ENCODE results near the gene NOS3. TPM values are rescaled to one million over a fixed set of nuclear protein-coding genes. Genes with fewer than 3 reads are reported as not detected.
"Not testable (repeated sequence)": the region's sequence is repeated elsewhere in the genome, so short reads cannot be mapped to it uniquely, and the experiment has no call there.

NOS3 gene
- total and polyA plus RNA-seq, 4 experiments from 2014 or later, result 4.0 to 14.9 (median 5.6) TPM

GRCh38 chr7:151011097-151011409, 20.2 kb downstream of the NOS3 start:
- no peak for DNase-seq
- no peaks in the 10 kb centered on the region for H3K36me3 ChIP-seq (ENCODE audit: insufficient read depth, low read length)
- H3K27ac Mint-ChIP-seq, result peak overlapping the region; percentile 91 to 99 (median 97)
- peak overlapping the region; percentile 68 to 89 (median 75) for H3K4me3 Mint-ChIP-seq
- H3K9me3 ChIP-seq (ENCODE audit: control insufficient read depth in 1 of 2, low read length in 2 of 2), result no peaks in the 10 kb centered on the region
- H3K4me3 ChIP-seq (ENCODE audit: low read length in 2 of 2), result peak overlapping the region; percentile 6 to 65
- no peaks in the 10 kb centered on the region for H3K27me3 Mint-ChIP-seq
- ChIA-PET CTCF (ENCODE audit: partially characterized antibody) (interaction anchor here (1.0 to 9.1 kb wide), 15 partner anchors 7 to 101 kb away, joined by 3 to 93 read pairs (median 7); partner anchors contain the start of genes ABCB8, ATG9B and NOS3), POLR2A (ENCODE audit: partially characterized antibody) (interaction anchor here (0.7 to 13.0 kb wide), 15 partner anchors 8 to 1133 kb away, joined by 3 to 182 read pairs (median 7); partner anchors contain the start of genes ABCB8, FASTK, NOS3 and TMUB1)
- H3K9me3 Mint-ChIP-seq, result peaks cover 0 to 2% (median 0%) of the 10 kb centered on the region in 8 donors
- no peaks in the 10 kb centered on the region for H3K27me3 ChIP-seq (ENCODE audit: insufficient read depth, low read length)
- peaks cover 97% of the 10 kb centered on the region for H3K4me1 ChIP-seq (ENCODE audit: insufficient read depth, low read length)
- peaks cover 1 to 5% of the 10 kb centered on the region in 2 donors for H3K36me3 Mint-ChIP-seq
- peaks cover 53 to 94% (median 74%) of the 10 kb centered on the region in 4 donors for H3K4me1 Mint-ChIP-seq
- peak overlapping the region; percentile 69 for H3K27ac ChIP-seq (ENCODE audit: low read depth, low read length)
- intact Hi-C loops (cut with micrococcal nuclease), result loop anchor here (10.0 kb wide), 1 partner anchor 334 kb away; the partner anchor contains the start of gene NUB1

DNA sequence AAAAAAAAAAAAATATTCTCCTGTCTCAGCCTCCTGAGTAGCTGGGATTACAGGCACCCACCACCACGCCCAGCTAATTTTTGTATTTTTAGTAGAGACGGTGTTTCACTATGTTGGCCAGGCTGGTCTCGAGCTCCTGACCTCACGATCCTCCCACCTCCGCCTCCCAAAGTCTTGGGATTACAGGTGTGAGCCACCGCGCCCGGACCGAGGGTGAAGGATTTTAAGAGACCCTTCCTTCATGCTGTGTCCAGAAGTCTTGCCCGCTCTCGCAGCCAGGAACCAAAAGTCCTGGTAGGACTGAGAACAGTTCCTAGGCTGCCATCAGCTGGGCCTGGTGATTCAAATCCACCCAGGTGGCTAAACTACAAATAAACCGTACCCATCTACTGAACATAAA, 20.8 kb downstream of the NOS3 start:
- intact Hi-C loops (cut with micrococcal nuclease), result loop anchor here (10.0 kb wide), 1 partner anchor 333 kb away; the partner anchor contains the start of gene NUB1
- peak overlapping the region; percentile 97 to 100 (median 99) for H3K27ac Mint-ChIP-seq
- ChIA-PET POLR2A (ENCODE audit: partially characterized antibody) (interaction anchor here (0.7 to 13.0 kb wide), 12 partner anchors 7 to 1133 kb away, joined by 3 to 182 read pairs (median 11); partner anchors contain the start of genes ABCB8, FASTK, NOS3 and TMUB1), CTCF (ENCODE audit: partially characterized antibody) (interaction anchor here (1.1 to 9.1 kb wide), 12 partner anchors 6 to 100 kb away, joined by 3 to 93 read pairs (median 14); partner anchors contain the start of genes ABCB8, ATG9B and NOS3)
- H3K4me3 ChIP-seq (ENCODE audit: low read length in 2 of 2); H3K9me3 ChIP-seq (ENCODE audit: control insufficient read depth in 1 of 2, low read length in 2 of 2); DNase-seq; H3K27me3 Mint-ChIP-seq; H3K9me3 Mint-ChIP-seq; H3K36me3 ChIP-seq (ENCODE audit: insufficient read depth, low read length); H3K27me3 ChIP-seq (ENCODE audit: insufficient read depth, low read length); H3K36me3 Mint-ChIP-seq: not testable (repeated sequence)
- H3K4me3 Mint-ChIP-seq, result peak overlapping the region in 7 of 8 donors; percentile 1 to 86 (median 65)
- peak overlapping the region; percentile 96 for H3K27ac ChIP-seq (ENCODE audit: low read depth, low read length)
- peaks cover 99% of the 10 kb centered on the region for H3K4me1 ChIP-seq (ENCODE audit: insufficient read depth, low read length)
- peaks cover 56 to 94% (median 77%) of the 10 kb centered on the region in 4 donors for H3K4me1 Mint-ChIP-seq

DNA sequence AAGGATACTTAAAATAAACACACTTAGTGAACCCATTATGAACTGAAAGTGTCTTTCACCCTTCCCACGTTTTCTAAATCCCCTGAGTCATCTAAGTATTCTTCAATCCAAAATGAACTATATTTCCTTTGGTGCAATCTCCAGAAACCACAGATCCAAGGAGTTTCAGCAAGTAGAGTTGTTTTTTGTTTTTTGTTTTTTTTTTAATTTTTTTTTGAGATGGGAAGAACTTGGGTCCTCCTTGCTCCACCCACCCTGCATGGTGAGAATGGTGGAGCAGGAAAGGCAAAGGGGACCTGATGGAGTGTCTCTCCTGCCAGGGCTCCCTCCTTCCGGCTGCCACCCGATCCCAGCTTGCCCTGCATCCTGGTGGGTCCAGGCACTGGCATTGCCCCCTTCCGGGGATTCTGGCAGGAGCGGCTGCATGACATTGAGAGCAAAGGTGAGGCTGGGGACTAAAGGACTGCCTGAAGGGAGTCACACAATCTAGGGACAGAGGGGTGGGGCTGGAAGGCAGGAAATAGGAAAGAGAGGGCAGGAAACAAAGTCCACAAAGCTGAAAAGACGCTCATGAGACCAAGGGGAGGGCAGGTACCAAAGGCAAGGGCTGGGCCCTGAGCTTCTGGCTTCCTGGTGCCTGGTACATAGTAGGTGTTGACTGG, 21.3 kb downstream of the NOS3 start:
- peaks cover 1 to 5% of the 10 kb centered on the region in 2 donors for H3K36me3 Mint-ChIP-seq
- no peak for DNase-seq
- H3K4me1 Mint-ChIP-seq, result peaks cover 57 to 94% (median 78%) of the 10 kb centered on the region in 4 donors
- H3K4me1 ChIP-seq (ENCODE audit: insufficient read depth, low read length), result peaks cover 99% of the 10 kb centered on the region
- ChIA-PET POLR2A (ENCODE audit: partially characterized antibody) (interaction anchor here (1.0 to 13.0 kb wide), 9 partner anchors 7 to 1132 kb away, joined by 3 to 182 read pairs (median 10); partner anchors contain the start of genes ABCB8, FASTK and NOS3), CTCF (ENCODE audit: partially characterized antibody) (interaction anchor here (1.1 to 9.1 kb wide), 6 partner anchors 13 to 114 kb away, joined by 3 to 73 read pairs (median 6); partner anchors contain the start of gene ATG9B)
- intact Hi-C loops (cut with micrococcal nuclease), result loop anchor here (10.0 kb wide), 1 partner anchor 333 kb away; the partner anchor contains the start of gene NUB1
- no peaks in the 10 kb centered on the region for H3K36me3 ChIP-seq (ENCODE audit: insufficient read depth, low read length)
- no peaks in the 10 kb centered on the region for H3K9me3 ChIP-seq (ENCODE audit: control insufficient read depth in 1 of 2, low read length in 2 of 2)
- H3K9me3 Mint-ChIP-seq, result peaks cover 0 to 2% (median 0%) of the 10 kb centered on the region in 8 donors
- no peak overlapping the region for H3K4me3 ChIP-seq (ENCODE audit: low read length in 2 of 2)
- H3K27me3 Mint-ChIP-seq, result no peaks in the 10 kb centered on the region
- peak overlapping the region; percentile 97 to 100 (median 99) for H3K27ac Mint-ChIP-seq
- H3K27me3 ChIP-seq (ENCODE audit: insufficient read depth, low read length), result no peaks in the 10 kb centered on the region
- H3K27ac ChIP-seq (ENCODE audit: low read depth, low read length), result peak overlapping the region; percentile 96
- H3K4me3 Mint-ChIP-seq, result peak overlapping the region in 7 of 8 donors; percentile 63 to 86 (median 73)

DNA sequence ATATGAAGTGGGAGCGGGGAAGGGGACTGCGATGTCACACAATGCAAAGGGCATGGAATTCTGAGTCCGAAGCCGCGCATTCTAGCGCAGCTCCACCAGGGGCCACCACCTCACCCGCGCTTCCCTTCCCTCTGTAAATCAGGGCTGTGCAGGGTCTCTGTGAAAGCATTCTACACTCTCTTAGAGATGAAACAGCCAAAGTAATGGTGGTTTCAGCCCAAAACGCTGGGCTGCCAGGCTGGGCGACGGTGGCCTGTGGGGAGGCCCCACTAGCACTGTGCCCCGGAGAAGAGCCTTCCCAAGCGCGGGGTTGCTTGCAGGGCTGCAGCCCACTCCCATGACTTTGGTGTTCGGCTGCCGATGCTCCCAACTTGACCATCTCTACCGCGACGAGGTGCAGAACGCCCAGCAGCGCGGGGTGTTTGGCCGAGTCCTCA, 22.1 kb downstream of the NOS3 start:
- Mint-ChIP-seq H3K36me3 (peaks cover 1 to 5% of the 10 kb centered on the region in 2 donors), H3K4me1 (peaks cover 57 to 94% (median 77%) of the 10 kb centered on the region in 4 donors), H3K27me3 (no peaks in the 10 kb centered on the region), H3K4me3 (peak overlapping the region; percentile 23 to 86 (median 68)), H3K27ac (peak overlapping the region; percentile 97 to 100 (median 99)), H3K9me3 (peaks cover 0 to 2% (median 0%) of the 10 kb centered on the region in 8 donors)
- Histone ChIP-seq H3K27ac (ENCODE audit: low read depth, low read length) (peak overlapping the region; percentile 96), H3K4me3 (ENCODE audit: low read length in 2 of 2) (no peak overlapping the region), H3K9me3 (ENCODE audit: control insufficient read depth in 1 of 2, low read length in 2 of 2) (no peaks in the 10 kb centered on the region), H3K27me3 (ENCODE audit: insufficient read depth, low read length) (no peaks in the 10 kb centered on the region), H3K4me1 (ENCODE audit: insufficient read depth, low read length) (peaks cover 99% of the 10 kb centered on the region), H3K36me3 (ENCODE audit: insufficient read depth, low read length) (no peaks in the 10 kb centered on the region)
- POLR2A ChIA-PET (ENCODE audit: partially characterized antibody), result interaction anchor here (0.8 to 13.0 kb wide), 12 partner anchors 6 to 75 kb away, joined by 3 to 182 read pairs (median 4); partner anchors contain the start of genes ABCB8, NOS3 and TMUB1
- CTCF ChIA-PET (ENCODE audit: partially characterized antibody), result interaction anchor here (1.1 to 9.1 kb wide), 3 partner anchors 21 to 115 kb away, joined by 3 to 98 read pairs (median 73); partner anchors contain the start of gene NOS3
- intact Hi-C loops (cut with micrococcal nuclease), result loop anchor here (1.0 to 10.0 kb wide), 3 partner anchors 15 to 332 kb away; partner anchors contain the start of genes ABCB8 and NUB1
- DNase-seq, result peak in 1 of 5 donors; percentile 29

- Mint-ChIP-seq H3K4me1 (peaks cover 57 to 94% (median 77%) of the 10 kb centered on the region in 4 donors), H3K27ac (peak overlapping the region; percentile 97 to 100 (median 100)), H3K9me3 (peaks cover 0 to 2% (median 0%) of the 10 kb centered on the region in 8 donors), H3K27me3 (no peaks in the 10 kb centered on the region), H3K4me3 (peak overlapping the region in 6 of 8 donors; percentile 88 to 95 (median 94)), H3K36me3 (peaks cover 1 to 5% of the 10 kb centered on the region in 2 donors)
- peak overlapping the region; percentile 96 for H3K27ac ChIP-seq (ENCODE audit: low read depth, low read length)
- peaks cover 99% of the 10 kb centered on the region for H3K4me1 ChIP-seq (ENCODE audit: insufficient read depth, low read length)
- H3K4me3 ChIP-seq (ENCODE audit: low read length in 2 of 2), result no peak overlapping the region
- H3K36me3 ChIP-seq (ENCODE audit: insufficient read depth, low read length), result no peaks in the 10 kb centered on the region
- intact Hi-C loops (cut with micrococcal nuclease), result loop anchor here (1.0 to 10.0 kb wide), 3 partner anchors 15 to 331 kb away; partner anchors contain the start of genes ABCB8 and NUB1
- CTCF ChIA-PET (ENCODE audit: partially characterized antibody), result interaction anchor here (1.6 to 9.1 kb wide), 6 partner anchors 15 to 98 kb away, joined by 4 to 98 read pairs (median 10); partner anchors contain the start of genes ABCB8 and NOS3
- no peak for DNase-seq
- no peaks in the 10 kb centered on the region for H3K27me3 ChIP-seq (ENCODE audit: insufficient read depth, low read length)
- POLR2A ChIA-PET (ENCODE audit: partially characterized antibody), result interaction anchor here (0.6 to 13.0 kb wide), 20 partner anchors 8 to 446 kb away, joined by 3 to 182 read pairs (median 4); partner anchors contain the start of genes ABCB8, ATG9B, CDK5 and FASTK
- H3K9me3 ChIP-seq (ENCODE audit: control insufficient read depth in 1 of 2, low read length in 2 of 2), result no peaks in the 10 kb centered on the region
Observed at GRCh38 chr7:151013356-151013732, 22.5 kb downstream of the NOS3 start.

GRCh38 chr7:151013733-151014497, 23.1 kb downstream of the NOS3 start:
- H3K9me3 Mint-ChIP-seq, result peaks cover 0 to 2% (median 0%) of the 10 kb centered on the region in 8 donors
- H3K27me3 ChIP-seq (ENCODE audit: insufficient read depth, low read length), result no peaks in the 10 kb centered on the region
- intact Hi-C loops (cut with micrococcal nuclease), result loop anchor here (1.0 to 10.0 kb wide), 3 partner anchors 14 to 331 kb away; partner anchors contain the start of genes ABCB8 and NUB1
- no peaks in the 10 kb centered on the region for H3K36me3 ChIP-seq (ENCODE audit: insufficient read depth, low read length)
- peak overlapping the region; percentile 88 to 95 (median 94) for H3K4me3 Mint-ChIP-seq
- peaks cover 1 to 2% of the 10 kb centered on the region in 2 donors for H3K27me3 Mint-ChIP-seq
- peaks cover 1 to 5% of the 10 kb centered on the region in 2 donors for H3K36me3 Mint-ChIP-seq
- CTCF ChIA-PET (ENCODE audit: partially characterized antibody), result interaction anchor here (1.1 to 9.1 kb wide), 9 partner anchors 14 to 101 kb away, joined by 3 to 98 read pairs (median 5); partner anchors contain the start of genes ABCB8, NOS3 and SLC4A2
- H3K27ac ChIP-seq (ENCODE audit: low read depth, low read length), result peak overlapping the region; percentile 96
- H3K4me1 Mint-ChIP-seq, result peaks cover 57 to 94% (median 76%) of the 10 kb centered on the region in 4 donors
- DNase-seq, result peak; percentile 92 to 97 (median 96)
- POLR2A ChIA-PET (ENCODE audit: partially characterized antibody), result interaction anchor here (0.6 to 13.0 kb wide), 26 partner anchors 9 to 446 kb away, joined by 3 to 182 read pairs (median 4); partner anchors contain the start of genes ABCB8, ABCF2, AGAP3 and ATG9B
- H3K4me1 ChIP-seq (ENCODE audit: insufficient read depth, low read length), result peaks cover 96% of the 10 kb centered on the region
- no peaks in the 10 kb centered on the region for H3K9me3 ChIP-seq (ENCODE audit: control insufficient read depth in 1 of 2, low read length in 2 of 2)
- peak overlapping the region; percentile 34 to 68 for H3K4me3 ChIP-seq (ENCODE audit: low read length in 2 of 2)
- peak overlapping the region; percentile 97 to 100 (median 100) for H3K27ac Mint-ChIP-seq

All from CD4-positive, alpha-beta memory T cell (primary cell).